ENCODE measurements around the gene SLCO2B1. TPM values are rescaled to one million over a fixed set of nuclear protein-coding genes. Genes with fewer than 3 reads are reported as not detected.
A peak's percentile ranks its signal among the peaks of the same experiment; 100 is the strongest.

The SLCO2B1 gene
- total RNA-seq, 1 donor from 2014 or later, result 0.05 TPM

GRCh38 chr11:75214411-75214821, 63.5 kb downstream of the SLCO2B1 start:
- DNase-seq (ENCODE audit: low read depth), result peak; percentile 89

- DNase-seq (ENCODE audit: low read depth), result no peak
These were observed 63.9 kb downstream of the SLCO2B1 start for GRCh38 chr11:75214843-75215242.

DNA sequence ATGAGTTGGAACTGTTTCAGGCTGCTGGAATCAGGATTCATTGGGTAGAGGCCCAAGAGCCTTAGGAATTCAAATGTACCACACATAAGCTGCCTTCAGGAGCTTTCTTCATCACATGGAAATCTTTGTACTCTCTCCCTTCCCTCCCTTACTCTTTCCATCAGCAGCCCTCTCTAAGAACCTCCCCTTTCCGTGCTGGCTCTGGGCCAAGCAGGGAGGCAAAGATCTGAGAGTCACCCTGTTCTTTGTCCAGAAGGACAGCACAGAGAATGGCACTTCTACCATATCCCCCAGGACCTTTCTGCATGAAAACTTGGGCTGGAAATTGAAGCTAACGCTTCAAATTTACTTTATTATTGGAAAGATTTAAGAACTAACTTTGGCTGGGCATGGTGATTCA, 69.0 kb downstream of the SLCO2B1 start:
- no peak for DNase-seq (ENCODE audit: low read depth)

DNA sequence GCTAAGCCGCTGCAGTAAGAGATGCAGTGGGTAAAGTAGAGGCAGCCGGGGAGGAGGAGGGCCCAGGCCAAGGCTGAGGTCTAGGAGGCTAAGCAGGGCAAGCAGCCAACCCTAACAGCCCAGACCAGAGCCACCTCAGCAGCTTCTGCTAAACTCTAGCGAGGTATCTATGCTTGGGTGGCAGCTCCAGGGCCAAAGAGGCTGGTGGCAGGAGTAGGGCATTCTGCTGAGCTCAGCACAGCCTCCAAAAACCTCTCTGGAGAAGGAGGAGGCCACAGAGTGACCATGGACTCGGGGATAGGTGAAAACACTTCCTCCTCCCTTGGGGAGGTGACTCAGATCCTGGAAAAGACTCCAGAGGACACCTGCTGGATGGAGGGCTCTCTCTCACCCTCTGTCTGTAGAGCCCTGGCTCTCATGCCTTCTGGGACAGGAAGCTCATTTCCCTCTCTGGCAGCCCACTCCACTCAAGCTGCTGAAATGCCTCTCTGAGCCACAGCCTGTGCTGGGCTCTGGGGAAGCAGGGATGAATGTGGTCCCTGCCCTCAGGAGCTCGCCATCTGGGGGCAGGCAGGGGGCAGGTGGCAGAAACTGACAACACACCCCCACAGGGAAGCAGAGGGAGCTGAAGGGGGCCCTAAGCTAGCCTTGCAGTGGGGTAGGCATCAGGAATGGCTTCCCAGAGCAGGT, 73.2 kb downstream of the SLCO2B1 start:
- DNase-seq (ENCODE audit: low read depth), result no peak

GRCh38 chr11:75225794-75226193, 74.9 kb downstream of the SLCO2B1 start:
- DNase-seq (ENCODE audit: low read depth), result no peak

DNA sequence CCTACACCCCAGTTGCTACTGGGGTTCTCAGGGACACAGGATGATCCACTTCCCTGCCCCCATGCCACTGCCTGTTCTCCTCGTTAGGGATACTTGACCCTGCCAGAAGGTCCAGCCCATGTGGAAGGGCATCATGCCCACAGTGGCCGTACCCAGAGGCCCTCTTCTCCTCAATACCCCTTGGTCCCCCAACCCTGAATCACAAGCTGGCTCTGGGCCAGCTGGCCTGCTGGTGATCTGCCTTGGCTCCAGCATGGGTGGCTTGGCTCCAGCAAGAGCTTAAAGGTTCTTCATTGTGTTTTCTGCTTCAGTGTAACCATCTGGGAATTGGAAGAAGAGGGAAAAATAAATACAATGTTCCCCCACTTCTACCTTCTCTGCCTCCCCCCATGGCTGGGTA, 78.6 kb downstream of the SLCO2B1 start:
- DNase-seq (ENCODE audit: low read depth), result no peak

DNA sequence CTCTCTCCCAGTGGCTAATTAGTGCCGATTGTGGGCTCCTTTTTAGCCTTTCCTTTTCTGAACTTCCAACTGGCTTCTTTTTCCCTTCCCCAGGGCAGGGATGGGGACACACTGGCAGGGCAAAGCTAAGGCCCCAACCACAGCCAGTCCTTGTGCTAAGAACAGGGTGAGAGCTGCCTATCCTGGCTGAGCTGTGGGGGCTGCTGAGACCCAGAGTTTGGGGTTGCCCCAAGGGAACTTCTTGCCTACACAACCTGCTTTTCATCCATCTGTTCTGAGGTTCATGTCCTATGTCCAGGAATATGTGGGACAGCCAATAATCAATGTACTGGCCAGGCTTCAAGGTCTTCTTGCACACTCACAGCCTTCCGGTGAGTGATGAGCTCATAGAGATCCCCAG, 79.7 kb downstream of the SLCO2B1 start:
- DNase-seq (ENCODE audit: low read depth), result no peak

DNA sequence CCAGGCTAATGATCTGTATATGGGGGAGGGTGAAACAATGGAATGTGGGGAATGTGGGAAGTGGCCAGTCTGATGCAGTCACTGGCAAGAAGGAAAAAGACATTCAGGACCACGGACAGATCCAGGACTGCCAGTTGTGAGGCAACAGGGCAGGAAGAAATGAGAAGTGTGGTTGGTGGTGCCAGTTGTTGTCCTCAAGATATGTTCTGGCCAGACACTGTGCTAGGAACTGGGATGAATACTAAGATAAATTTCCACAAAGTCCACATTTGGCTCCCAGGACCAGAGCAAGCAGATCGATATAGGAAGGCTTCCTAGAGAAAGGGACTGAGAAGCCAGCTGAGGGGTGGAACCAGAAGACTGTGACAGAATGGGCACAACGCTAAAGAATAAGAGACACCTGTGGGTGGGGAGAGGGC, 82.9 kb downstream of the SLCO2B1 start:
- DNase-seq (ENCODE audit: low read depth), result peak; percentile 86

GRCh38 chr11:75236062-75236461, 85.2 kb downstream of the SLCO2B1 start:
- DNase-seq (ENCODE audit: low read depth), result no peak

GRCh38 chr11:75237050-75237449, 86.1 kb downstream of the SLCO2B1 start:
- DNase-seq (ENCODE audit: low read depth), result no peak

DNA sequence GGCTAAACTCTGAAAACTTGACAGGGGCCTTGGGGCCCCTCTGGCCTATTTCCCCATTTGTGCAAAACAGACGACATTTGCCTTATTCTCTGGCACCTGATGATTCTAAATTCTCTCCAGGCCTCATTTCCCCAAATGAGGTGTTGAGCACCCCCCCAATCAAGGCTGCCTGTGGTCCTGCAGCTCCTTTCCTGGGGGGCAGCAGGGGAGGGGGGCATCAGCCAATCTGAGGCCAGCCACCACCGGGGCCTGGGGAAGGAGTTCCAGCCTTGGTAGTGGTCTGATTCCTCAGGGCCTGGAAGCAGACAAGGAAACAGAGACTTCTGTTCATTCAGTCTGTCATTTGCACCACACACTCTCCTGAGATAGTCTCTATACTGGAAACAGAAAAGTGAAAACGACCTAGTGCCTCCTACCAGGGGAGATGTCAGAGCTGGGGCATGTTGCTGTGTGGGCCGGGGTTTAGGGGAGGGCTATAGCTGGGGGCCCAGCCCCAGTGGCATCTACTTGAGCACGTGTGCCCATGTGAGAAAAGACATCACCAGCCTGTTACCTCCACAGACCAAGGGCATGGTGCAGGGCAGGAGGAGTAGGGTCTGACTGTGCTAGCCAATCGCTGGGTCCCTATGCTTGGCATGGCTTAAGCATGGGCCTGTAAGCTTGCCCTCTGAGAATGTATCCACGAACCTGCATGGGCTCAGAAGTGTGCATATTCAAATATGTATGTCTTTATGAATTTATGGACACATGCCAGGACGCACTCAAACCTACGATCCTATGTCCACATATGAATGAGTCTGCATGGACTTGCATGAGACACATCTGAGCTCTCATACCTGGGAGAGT, 87.9 kb downstream of the SLCO2B1 start:
- no peak for DNase-seq (ENCODE audit: low read depth)

- DNase-seq (ENCODE audit: low read depth), result no peak
These were observed 88.8 kb downstream of the SLCO2B1 start for GRCh38 chr11:75239531-75240290.

GRCh38 chr11:75240311-75241035, 89.6 kb downstream of the SLCO2B1 start, which contains the start of gene TPBGL:
TPBGL (plus strand) TSS chr11:75240774; CDS start chr11:75241050, 276 bp downstream.
- no peak for DNase-seq (ENCODE audit: low read depth)

GRCh38 chr11:75241036-75241905, 90.4 kb downstream of the SLCO2B1 start:
- DNase-seq (ENCODE audit: low read depth), result peak; percentile 69

DNA sequence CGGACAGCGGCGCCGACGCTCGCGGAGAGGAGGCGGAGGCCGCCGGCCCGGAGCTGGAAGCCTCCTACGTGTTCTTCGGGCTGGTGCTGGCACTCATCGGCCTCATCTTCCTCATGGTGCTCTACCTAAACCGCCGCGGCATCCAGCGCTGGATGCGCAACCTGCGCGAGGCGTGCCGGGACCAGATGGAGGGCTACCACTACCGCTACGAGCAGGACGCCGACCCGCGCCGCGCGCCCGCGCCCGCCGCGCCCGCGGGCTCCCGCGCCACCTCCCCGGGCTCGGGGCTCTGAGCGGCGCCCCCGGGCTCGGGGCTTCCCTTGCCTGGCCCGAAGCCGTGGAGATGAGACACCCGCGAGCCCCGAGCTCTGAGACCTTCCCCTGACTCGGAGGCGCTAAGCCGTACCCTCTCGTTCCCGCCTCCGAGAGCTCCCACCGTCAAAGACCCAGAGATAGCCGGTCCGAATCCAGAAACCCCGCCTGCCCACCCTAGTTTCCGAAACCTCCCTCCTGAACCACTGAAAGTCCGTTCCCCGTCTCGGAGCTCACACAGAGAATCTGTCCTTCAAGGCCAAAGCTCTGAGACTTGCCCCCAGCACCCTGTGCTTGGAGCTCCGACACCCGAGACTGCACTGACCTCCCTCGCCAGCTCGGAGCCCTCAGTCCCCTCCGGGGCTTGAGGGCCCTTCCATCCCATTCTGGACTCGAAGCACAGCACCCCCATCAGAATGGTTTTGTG, 91.2 kb downstream of the SLCO2B1 start:
- no peak for DNase-seq (ENCODE audit: low read depth)

- no peak for DNase-seq (ENCODE audit: low read depth)
These were observed 92.1 kb downstream of the SLCO2B1 start for GRCh38 chr11:75242722-75243600.

- DNase-seq (ENCODE audit: low read depth), result no peak
These were observed 93.3 kb downstream of the SLCO2B1 start for GRCh38 chr11:75244052-75244814.
